H1 (cell line): ENCODE results near the gene COL6A5. TPM values are rescaled to one million over a fixed set of nuclear protein-coding genes. Genes with fewer than 3 reads are reported as not detected.

Source experiments
- CHD2 ChIP-seq: IDR thresholded peaks from 2 replicates; pipeline ENCODE4 v1.6.1; 2012; ENCODE audit warnings: low read length, improper control_type of control experiment
- EP300 ChIP-seq, 2 experiments: IDR thresholded peaks; 1 replicate in 1 of 2; 2 replicates in 1 of 2; pipeline ENCODE4 v1.6.1; 2011 to 2012; ENCODE audit warnings: low read depth in 2 of 2, low read length in 2 of 2, mild to moderate bottlenecking in 2 of 2, borderline replicate concordance in 1 of 2, inconsistent platforms in 1 of 2, moderate library complexity in 1 of 2
- EZH2 ChIP-seq: fragments of 200-600 bp; sonication (generic); IDR thresholded peaks from 2 replicates; pipeline ENCODE4 v1.7.1; 2012; ENCODE audit warnings: low read depth, mild to moderate bottlenecking, moderate library complexity, low read length, inconsistent platforms; ENCODE audit not compliant: severe bottlenecking
- RFX5 ChIP-seq: IDR thresholded peaks from 2 replicates; pipeline ENCODE4 v1.6.1; 2011; ENCODE audit warnings: low read depth, low read length, improper control_type of control experiment, borderline replicate concordance
- RXRA ChIP-seq: IDR thresholded peaks from 2 replicates; pipeline ENCODE4 v1.6.1; 2011; ENCODE audit warnings: low read depth, mild to moderate bottlenecking, low read length, moderate library complexity; ENCODE audit not compliant: insufficient read depth
- TCF12 ChIP-seq: IDR thresholded peaks from 2 replicates; pipeline ENCODE4 v1.6.1; 2011; ENCODE audit warnings: low read depth, mild to moderate bottlenecking, low read length
- polyA plus RNA-seq, 7 experiments: library from polyadenylated mRNA; depleted of rRNA in 3 of 7; stranded (reverse) in 5 of 7; unstranded in 2 of 7; fragments of >200 nt in 5 of 7; fragments of 200-250 nt in 2 of 7; gene quantifications; 1 replicate in 5 of 7; 2 replicates in 1 of 7; 4 replicates in 1 of 7; pipeline versions ENCODE4 v1.2.1 to v1.2.3, GENCODE V29; 2011 to 2013; ENCODE audit warnings: missing spikeins in 2 of 7, mixed read lengths in 2 of 7
- total RNA-seq: library from RNA; stranded (reverse); fragmentation: NEBNext Ultra II Directional; extraction: Animal tissue kit (Norgen Biotek cat#: 25700); gene quantifications from 2 replicates; pipeline ENCODE4 v1.2.1, GENCODE V29; 2021

Gene COL6A5
- total and polyA plus RNA-seq, 2 of the 8 experiments (the other 6 are each of a cell fraction or from before 2014, with no cell fraction given): 0.05 to 0.06 TPM

GRCh38 chr3:130340766-130341165 is 4.7 kb upstream of the COL6A5 start (continued):
- TF ChIP-seq EZH2: no peak
- TF ChIP-seq RFX5: no peak
- no peak for TF ChIP-seq CHD2
- TF ChIP-seq RXRA: no peak
- no peak for TF ChIP-seq TCF12
- no peak for TF ChIP-seq EP300 (IDR thresholded peaks at IDR 0.05; ENCODE audit: borderline replicate concordance in 1 of 2, low read depth in 2 of 2, low read length in 2 of 2)
